Brain pericyte (primary cell): ENCODE results near the gene MAMLD1.
"Not testable (repeated sequence)": the region's sequence is repeated elsewhere in the genome, so short reads cannot be mapped to it uniquely, and the experiment has no call there.

Experiments used
- DNase-seq: peaks from one replicate; pipeline ENCODE4 v3.0.0-alpha.2; 2012; ENCODE audit warnings: low read depth, low spot score

MAMLD1 gene, protein sequence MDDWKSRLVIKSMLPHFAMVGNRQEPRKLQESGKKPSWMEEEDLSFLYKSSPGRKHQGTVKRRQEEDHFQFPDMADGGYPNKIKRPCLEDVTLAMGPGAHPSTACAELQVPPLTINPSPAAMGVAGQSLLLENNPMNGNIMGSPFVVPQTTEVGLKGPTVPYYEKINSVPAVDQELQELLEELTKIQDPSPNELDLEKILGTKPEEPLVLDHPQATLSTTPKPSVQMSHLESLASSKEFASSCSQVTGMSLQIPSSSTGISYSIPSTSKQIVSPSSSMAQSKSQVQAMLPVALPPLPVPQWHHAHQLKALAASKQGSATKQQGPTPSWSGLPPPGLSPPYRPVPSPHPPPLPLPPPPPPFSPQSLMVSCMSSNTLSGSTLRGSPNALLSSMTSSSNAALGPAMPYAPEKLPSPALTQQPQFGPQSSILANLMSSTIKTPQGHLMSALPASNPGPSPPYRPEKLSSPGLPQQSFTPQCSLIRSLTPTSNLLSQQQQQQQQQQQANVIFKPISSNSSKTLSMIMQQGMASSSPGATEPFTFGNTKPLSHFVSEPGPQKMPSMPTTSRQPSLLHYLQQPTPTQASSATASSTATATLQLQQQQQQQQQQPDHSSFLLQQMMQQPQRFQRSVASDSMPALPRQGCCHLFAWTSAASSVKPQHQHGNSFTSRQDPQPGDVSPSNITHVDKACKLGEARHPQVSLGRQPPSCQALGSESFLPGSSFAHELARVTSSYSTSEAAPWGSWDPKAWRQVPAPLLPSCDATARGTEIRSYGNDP

DNA sequence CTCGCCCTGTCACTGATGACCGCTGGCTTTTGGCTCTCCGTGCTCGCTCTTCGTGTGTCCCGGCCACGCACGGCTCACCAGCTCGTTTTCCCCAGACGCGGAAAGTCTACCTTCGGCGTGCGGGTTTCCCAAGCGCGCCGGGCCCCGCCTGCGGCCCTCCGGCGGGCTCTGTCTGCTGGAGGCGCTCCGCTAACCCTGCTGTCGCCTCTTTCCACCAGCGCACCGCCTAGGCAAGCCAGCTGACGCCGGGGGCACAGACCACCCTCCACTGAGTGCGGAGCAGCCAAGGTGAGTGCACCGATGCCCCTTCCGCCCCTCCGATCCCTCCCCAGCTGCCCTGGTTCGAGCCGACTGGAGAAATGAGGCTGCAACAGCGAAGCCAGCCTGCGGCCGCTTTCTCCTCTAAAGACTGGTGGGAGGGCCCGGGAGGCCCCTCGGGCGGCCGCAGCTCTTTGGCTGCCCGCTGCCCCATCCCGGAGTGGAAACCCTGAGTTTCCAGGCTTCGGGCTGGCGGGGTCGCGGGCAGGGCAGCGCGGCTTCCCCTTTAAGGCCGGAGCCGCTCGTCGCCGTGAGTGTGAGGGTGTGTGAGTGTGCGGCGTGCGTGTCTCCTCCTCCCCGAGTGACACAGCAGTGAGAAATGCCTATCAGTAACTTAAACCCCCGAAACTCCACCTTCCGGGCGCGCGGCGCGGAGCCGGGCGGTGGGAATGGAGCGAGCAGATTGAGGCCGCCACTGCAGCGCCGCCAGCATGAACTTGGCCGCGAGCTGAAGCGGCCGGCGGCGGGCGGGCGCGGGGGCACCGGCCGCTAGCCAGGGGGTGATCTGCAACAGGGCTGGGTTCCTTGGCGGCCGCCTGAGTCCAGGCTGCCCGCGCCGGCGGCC lies at the start of gene MAMLD1:
MAMLD1 (plus strand) TSS at position 719 of the 883 bp plus-strand sequence. CDS start 82,200 bp downstream, outside the sequence.
- no peak for DNase-seq

DNA sequence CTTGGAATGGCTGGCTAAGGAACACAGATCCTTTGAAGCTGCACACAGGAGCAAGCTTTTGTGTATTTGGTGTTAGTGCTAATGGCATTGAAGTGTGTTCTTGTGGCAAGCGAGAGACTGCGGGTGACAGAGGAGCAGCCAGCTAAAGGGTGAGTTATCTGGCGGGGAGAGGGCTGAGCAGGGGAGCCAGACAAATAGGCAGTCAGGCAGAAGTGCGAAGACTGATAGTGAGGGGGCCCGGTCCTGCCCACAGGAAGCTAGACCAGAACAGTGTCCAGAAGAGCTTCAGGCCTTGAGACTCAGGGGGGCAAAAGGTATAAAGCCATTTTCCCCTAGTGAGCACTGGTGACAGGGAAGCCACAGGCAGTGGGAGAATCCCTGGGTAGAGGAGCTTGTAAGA lies 49.6 kb upstream of the MAMLD1 start:
- DNase-seq: no peak

DNA sequence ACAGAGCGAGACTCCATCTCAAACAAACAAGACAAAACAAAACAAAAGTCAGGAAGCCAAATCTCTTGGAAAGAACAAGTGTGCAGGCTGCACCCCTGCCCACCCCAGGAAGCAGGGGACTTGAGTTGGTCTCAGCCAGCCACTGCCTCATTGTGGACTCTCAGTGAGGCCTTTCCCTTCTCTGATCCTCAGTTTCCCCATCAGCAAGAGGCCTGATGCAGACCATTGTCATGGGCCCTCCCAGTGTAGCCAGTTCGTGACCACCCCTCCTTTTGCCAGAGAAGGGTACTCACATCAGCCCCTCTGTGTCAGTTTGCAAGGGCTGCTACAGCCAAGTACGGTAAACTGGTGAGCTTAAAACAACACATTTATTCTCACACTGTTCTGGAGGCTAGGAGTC lies 48.9 kb upstream of the MAMLD1 start:
- DNase-seq: no peak

DNA sequence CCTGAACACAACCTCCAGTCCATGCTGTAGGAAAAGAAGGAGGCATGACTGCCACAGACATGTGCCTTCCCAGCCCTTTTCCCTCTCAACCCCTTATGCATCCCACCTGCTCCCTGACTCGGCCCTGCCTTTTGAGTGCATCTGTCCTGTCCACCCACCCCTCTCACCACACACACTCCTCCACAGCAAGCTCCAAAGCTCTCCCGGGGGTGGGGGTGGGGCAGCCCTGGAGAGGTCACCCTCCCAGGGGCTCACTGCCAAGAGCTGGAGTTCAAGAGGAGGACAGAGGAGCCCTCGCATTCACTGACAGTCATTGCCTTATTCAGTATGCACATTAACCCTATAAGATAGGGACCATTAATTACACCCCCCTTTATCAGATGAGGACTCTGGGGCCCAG lies 46.6 kb upstream of the MAMLD1 start:
- DNase-seq: no peak

DNA sequence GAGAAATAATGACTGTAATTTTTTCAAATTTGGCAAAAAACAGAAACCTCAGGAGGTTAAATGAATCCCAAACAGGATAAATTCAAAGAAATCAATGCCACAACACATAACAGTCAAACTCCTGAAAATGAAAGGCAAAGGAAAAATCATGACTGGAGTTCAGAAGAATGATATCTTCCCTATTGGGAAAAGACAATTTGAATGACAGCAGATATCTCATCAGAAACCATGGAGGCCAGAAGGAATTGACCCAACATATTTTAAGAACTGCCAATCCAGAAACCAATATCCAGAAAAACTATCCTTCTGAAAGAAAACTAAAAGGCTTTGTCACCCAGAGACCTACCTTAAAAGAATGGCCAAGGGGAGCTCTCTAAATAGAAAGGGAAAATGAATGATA lies 40.1 kb upstream of the MAMLD1 start:
- no peak for DNase-seq

DNA sequence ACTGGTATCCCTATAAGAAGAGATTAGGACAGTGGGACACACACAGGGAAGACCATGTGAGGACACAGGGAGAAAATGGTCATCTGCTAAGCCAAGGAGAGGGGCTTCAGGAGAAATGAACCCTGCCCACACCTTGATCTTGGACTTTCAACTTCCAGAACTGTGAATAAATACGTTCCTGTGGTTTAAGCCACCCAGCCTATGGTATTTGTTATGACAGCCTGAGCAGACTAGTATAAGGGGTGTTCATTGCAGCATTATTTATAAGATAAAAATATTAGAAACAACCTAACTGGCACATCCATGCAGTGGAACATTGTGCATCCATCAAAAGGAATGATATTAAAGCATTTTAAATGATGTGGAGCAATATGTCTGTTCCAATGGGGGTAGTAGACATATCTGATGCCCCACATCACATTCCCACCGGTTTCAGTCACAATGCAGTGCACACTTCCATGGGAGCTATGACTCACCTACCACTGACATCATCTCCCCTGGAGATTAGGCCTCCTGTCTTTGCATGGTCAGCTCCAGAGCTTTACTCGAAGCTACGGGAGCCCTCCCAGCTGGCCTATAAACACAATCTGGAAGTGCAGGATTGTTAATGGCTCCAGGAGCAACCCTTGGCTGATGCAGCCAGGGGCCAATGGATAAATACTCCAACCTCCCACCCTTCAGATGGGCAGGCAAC lies 38.9 kb upstream of the MAMLD1 start:
- DNase-seq: peak; percentile 78

DNA sequence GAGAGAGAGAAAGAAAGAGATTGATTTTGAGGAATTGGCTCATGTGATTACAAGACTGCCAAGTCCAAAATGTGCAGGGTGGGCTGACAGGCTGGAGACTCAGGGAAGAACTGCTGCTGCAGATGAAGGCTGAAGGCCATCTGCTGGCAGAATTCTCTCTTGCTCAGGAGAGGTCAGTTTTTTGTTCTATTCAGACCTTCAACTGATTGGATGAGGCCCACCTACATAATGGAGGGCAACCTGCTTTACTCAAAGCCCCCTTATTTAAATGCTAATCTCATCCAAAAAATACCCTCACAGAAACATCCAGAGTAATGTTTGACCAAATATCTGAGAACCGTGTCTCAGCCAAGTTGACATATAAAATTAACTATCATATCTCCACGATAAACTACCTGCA lies 38.2 kb upstream of the MAMLD1 start:
- DNase-seq: no peak

DNA sequence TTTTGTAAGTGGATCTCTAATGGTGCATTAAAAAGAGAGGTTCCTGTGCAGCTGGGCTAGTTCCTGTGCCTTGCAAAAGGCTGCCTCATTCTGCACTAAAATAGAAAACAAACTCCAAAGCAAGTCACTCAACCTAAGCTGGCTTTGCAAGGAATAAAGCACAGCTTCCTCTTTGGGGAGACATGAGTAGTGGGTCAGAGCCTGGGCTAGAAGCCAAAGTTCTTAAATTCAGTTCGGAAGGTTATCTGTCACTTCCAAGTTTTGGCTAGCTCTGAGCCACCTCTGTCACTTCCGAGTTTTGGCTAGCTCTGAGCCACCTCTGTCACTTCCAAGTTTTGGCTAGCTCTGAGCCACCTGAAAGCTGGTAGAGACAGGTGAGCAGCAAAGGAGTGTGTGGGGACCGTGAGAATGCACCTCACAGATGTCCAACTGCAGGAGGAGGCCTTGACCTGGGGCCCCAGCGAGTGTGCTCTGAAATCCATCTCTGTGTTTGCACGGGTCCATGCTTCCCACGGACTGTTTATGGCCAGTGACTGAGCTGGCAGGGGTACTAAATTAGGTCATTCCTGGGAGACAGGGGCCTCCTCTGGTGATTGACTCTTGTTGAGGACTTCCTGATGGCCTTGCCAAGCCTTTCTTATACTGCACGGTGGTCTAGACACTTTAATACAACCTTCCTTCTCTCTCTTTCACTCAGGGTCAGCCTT lies 36.4 kb upstream of the MAMLD1 start:
- DNase-seq: no peak

DNA sequence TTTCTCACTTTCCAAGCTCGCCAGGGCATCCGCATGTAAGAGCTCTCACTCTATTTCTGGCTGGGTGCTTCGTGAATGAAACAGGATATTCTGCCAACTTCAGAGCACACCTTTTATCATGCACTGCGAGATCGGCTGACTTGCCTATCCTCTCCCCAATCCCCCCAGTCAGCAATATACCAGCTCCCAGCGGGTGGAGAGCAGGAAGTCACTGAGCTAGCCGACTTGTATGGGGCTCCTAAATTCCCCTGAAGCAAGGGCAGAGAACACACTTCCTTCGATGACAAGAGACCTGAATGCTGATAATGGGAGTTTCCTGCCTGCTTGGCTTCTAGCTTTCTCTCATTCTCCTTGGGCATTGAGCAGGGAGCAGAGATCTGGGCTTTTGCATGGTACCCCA lies 33.8 kb upstream of the MAMLD1 start:
- DNase-seq: no peak

DNA sequence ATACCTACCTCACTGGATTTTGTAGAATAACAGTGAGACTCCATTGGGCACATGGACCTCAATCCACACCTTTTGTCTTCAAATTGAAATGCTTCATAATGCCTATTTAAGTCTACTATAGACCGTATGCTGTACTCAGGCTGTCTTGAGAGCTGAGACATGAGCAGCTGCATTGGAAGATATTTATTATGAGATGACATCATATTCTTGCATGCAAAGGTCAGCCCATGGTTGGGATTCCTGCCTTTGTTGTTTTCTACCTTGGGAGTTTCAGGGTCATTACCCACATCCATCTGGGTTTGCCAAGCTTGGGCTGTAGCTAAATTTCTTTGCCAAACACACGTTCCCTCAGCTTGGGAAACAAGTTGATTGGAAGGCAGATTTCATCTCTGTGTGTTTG lies 33.2 kb upstream of the MAMLD1 start:
- no peak for DNase-seq

DNA sequence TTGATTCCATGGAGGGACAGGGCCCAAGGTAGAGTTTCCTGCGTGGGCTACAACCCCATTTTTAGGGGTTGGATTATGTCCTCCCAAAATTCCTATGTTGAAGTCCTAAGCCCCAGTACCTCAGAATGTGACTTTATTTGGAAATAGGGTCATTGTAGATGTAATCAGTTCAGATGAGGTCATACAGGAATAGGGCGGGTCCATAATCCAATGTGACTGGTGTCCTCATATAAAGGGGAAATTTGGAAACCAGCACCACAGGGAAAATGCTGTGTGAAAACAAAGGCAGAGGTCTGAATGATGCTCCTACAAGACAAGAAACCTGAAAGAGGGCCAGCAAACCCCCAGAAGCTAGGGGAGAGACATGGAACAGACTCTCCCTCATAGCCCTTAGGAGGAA lies 31.1 kb upstream of the MAMLD1 start:
- no peak for DNase-seq

DNA sequence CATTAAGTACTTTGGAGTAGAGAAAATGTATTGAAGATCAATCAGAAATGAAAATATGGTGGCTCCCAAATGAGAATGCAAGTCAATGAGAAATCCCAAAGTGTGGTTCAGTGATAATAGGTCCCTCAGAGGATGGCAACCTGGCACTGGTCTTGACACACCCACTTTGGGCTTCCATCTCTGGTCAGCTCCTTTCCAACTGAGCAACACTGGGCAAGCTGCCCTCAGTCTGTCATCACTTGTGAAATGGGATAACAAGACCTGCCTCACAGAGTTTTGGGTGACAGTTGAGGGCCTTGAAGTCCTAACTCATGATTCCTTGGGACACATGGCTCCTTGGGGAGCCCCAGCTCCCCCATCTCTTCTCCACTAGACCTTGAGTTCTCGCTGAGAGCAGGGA lies 29.0 kb upstream of the MAMLD1 start:
- DNase-seq: no peak

DNA sequence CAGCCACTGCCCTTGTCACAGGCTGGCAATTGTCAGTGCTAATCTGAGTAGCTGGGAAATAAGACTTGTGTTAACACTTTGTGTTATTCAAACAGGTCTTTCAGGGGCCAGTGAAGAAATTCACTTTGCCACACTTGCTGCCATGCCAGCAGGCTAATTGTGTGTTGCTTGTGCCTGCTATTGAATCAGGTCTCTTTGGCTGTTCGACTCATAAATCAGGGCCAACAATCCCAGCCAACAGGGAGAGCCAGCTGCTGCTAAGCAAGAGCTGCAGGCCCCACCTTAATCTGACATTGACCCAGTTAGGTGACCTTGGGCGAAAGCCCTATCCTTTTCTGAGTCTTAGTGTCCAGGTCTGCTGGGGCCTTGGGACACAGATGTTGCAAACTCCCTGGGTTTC lies 28.1 kb upstream of the MAMLD1 start:
- no peak for DNase-seq

DNA sequence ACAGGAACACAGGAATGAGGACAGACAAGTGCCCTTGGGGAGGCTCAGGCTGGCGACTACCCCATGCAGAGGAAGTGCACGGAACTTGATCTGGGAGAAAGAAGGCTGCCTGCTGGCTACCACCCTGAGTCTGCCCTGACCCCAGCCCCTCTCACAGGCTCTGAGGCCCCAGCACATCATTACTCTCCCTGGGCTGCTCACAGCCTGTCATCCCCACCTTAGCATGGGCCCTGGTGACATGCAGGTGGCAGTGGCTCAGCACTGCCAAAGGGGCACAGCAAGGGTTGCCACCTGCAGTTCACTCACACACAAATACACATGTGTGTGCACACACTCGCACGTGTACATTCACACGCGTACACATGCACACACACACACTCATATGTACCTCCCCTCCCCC lies 26.1 kb upstream of the MAMLD1 start:
- DNase-seq: no peak

DNA sequence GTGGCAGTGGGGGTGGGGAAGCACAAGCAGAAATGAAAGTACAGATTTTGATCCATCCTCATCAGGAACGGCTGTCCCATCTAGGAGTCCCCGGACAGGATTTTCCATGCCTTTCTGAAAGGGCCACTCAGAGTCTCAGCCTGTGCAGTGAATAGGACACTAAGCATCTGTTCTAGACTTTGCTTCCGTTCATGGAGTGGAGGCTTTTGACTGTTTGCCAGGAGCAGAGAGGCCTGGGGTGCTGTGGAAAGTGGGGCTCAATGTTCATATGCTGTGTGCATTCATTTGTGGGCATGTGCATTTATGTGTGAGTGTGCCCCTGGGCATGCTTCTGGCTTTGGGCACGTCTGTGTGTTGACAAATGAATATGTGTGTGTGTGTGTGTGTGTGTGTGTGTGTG lies 25.6 kb upstream of the MAMLD1 start:
- no peak for DNase-seq

DNA sequence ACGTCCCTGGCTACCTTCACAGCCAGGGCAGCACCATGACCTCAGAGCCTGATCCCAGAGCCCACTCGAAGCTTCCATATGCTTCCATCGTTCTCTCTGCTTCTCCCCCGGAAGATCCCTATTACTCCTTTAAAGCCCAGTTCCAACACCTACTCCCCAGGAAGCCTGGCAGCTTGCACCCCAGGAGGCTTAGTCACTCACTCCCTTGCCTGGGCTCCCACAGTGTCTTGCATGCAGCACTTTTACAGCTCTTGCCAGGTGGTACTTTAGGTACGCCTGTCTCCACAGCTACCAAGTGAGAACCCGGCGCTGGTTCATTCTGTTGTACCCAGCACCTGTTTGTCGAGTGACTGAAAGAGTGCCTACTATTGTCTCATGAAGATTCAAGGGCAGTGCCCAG lies 24.5 kb upstream of the MAMLD1 start:
- DNase-seq: no peak

DNA sequence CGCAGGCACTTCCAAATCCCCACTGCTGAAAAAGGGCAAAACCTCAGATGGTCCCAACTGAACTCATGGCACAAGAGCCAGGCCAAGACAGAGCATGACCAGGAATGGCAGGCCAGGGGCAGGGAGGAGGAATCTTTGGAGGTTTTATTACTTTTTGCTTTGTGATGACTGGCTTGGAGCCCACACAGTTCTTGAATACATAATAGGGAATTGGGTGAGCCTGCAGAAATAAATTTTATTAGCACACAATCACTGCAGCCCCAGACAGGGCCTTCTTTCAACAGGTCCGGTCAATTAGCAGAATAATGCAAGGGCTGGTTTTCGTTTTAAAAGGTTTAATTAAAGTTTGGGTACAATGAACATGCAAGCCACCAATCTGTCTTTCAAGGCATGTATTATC lies 23.4 kb upstream of the MAMLD1 start:
- no peak for DNase-seq

DNA sequence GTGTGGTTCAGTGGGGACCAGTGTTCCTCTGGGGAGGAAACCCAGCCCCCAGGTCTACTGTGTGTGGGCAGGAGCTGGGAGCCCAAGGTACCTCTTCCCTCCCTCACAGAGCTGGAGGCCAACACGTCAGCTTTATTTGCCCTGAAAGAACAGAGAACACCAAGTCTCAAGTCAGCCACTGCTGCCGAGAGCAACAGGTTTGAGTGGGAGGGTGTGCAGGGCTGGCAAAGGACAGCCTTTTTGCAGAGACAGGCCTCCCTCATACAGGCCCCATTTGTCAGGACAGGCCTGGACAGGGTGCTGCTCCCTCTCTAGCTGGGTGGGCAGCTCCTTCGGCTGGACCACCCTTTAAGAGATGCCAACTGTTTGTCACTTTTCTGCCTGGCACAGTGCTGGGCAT lies 22.8 kb upstream of the MAMLD1 start:
- DNase-seq: not testable (repeated sequence)

DNA sequence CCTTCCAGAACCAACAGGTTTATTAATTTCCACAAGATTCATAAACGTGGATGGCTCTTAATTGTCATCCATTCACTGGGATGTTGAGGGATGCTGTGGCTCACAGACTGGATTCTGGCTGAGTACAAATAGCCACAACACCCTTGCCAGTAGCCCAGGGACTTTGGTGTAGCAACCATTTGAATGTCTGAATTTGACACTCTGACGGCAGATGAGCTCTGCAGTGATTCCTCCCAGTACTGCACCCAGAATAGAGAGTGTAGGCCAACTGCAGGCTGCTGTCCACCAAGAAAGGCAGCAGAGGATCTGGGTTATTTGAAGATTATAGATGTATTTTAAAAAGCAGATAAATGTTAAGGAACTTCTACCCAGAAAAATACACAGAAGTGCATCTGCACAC lies 15.6 kb upstream of the MAMLD1 start:
- no peak for DNase-seq

DNA sequence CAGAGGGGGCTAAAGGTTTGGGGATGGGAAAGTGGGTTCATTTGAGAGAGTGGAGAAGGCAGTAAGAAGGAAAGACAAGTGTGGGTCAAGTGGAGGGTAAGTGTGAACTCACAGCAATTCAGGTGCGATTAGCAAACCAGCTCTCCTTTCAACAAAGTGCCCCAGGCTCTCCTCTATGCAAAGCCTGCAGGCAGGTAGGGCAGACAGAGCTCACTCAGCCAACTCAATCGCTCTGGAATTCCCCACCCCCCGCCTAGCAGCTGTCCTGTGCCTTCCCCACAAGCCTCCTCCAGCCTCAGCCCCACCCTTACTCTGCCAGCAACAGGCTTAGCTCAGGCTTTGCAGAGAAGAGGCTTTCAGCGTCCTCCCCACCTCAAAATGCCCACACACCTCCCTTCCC lies 14.8 kb upstream of the MAMLD1 start:
- no peak for DNase-seq

DNA sequence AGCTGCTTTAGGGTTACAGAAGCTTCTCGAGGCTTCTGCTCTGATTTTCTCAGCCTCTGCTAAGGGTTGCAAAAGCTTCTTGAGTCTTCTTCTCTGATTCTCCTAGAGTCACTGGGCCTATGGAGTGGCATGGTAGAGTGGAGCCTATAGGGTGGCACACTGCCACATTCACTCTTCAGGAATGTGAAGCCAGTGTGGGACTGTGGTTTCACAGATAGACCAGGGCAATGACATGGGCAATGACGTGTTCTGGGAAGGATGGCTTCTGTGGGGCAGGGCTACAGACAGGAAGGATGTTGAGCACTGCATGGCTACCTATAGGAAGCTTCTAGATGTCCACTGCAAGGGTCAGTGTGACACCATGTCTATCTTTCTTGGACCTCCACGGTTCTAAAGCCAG lies 11.0 kb upstream of the MAMLD1 start:
- no peak for DNase-seq
